HepG2 (cell line): ENCODE data around the gene HOXA13. TPM values are rescaled to one million over a fixed set of nuclear protein-coding genes. Genes with fewer than 3 reads are reported as not detected.

Experiments used
- GATAD1 ChIP-seq: IDR thresholded peaks from 2 replicates; pipeline ENCODE4 v1.6.1; 2016; ENCODE audit warnings: missing genetic modification reagents, missing compliant biosample characterization
- GTF3A ChIP-seq: sonication (generic); formaldehyde crosslinking; conservative IDR thresholded peaks from 2 replicates; pipeline ENCODE4 v1.4.0; 2020; ENCODE audit warnings: mild to moderate bottlenecking, missing genetic modification reagents
- KAT8 ChIP-seq: IDR thresholded peaks from 2 replicates; pipeline ENCODE4 v1.6.1; 2016; ENCODE audit warnings: missing genetic modification reagents, missing compliant biosample characterization
- KDM5B ChIP-seq: sonication (generic); formaldehyde crosslinking; IDR thresholded peaks from 2 replicates; pipeline ENCODE4 v1.4.0; 2020; ENCODE audit warnings: missing genetic modification reagents, mild to moderate bottlenecking, borderline replicate concordance
- MLLT10 ChIP-seq: sonication (generic); formaldehyde crosslinking; IDR thresholded peaks from 2 replicates; pipeline ENCODE4 v1.4.0; 2020; ENCODE audit warnings: missing genetic modification reagents
- MTERF4 ChIP-seq: sonication (generic); formaldehyde crosslinking; IDR thresholded peaks from 2 replicates; pipeline ENCODE4 v1.8.0; 2023; ENCODE audit warnings: mild to moderate bottlenecking, missing genetic modification reagents
- NFKB2 ChIP-seq: sonication (generic); formaldehyde crosslinking; IDR thresholded peaks from 2 replicates; pipeline ENCODE4 v1.4.0; 2020; ENCODE audit warnings: missing genetic modification reagents, borderline replicate concordance
- NRL ChIP-seq: sonication (generic); formaldehyde crosslinking; IDR thresholded peaks from 2 replicates; pipeline ENCODE4 v1.5.0; 2020; ENCODE audit warnings: missing genetic modification reagents, mild to moderate bottlenecking, moderate library complexity, borderline replicate concordance
- PHF21A ChIP-seq: sonication (generic); formaldehyde crosslinking; IDR thresholded peaks from 2 replicates; pipeline ENCODE4 v1.5.0; 2020; ENCODE audit warnings: mild to moderate bottlenecking, missing genetic modification reagents
- POLR2G ChIP-seq: fragments of 200-400 bp; formaldehyde crosslinking; IDR thresholded peaks from 2 replicates; pipeline ENCODE4 v1.6.1; 2018; ENCODE audit warnings: mild to moderate bottlenecking, low read depth, low read length, moderate library complexity
- SRSF1 ChIP-seq: fragments of 200-400 bp; formaldehyde crosslinking; optimal IDR thresholded peaks from 2 replicates; pipeline ENCODE3; 2017; ENCODE audit warnings: mild to moderate bottlenecking, low read depth, low read length, moderate library complexity
- TAF1 ChIP-seq: sonication (generic); formaldehyde crosslinking; IDR thresholded peaks from 2 replicates; pipeline ENCODE4 v1.4.0; 2020; ENCODE audit warnings: missing genetic modification reagents
- TBL1XR1 ChIP-seq: fragments of 150-350 bp; IDR thresholded peaks from 2 replicates; pipeline ENCODE4 v1.6.1; 2014; ENCODE audit warnings: borderline replicate concordance, low read length; ENCODE audit not compliant: partially characterized antibody
- ZC3H13 ChIP-seq: sonication (generic); formaldehyde crosslinking; IDR thresholded peaks from 2 replicates; pipeline ENCODE4 v1.8.1; 2023; ENCODE audit warnings: mild to moderate bottlenecking, missing genetic modification reagents, moderate library complexity
- ZNF205 ChIP-seq: IDR thresholded peaks from 2 replicates; pipeline ENCODE4 v1.6.1; 2018; ENCODE audit warnings: missing biosample characterization, missing genetic modification reagents
- ZNF292 ChIP-seq: sonication (generic); formaldehyde crosslinking; IDR thresholded peaks from 2 replicates; pipeline ENCODE4 v1.8.1; 2022; ENCODE audit warnings: mild to moderate bottlenecking, low read depth, missing genetic modification reagents, borderline replicate concordance
- ZNF33A ChIP-seq: sonication (generic); formaldehyde crosslinking; IDR thresholded peaks from 2 replicates; pipeline ENCODE4 v1.5.1; 2020; ENCODE audit warnings: missing genetic modification reagents, mild to moderate bottlenecking, moderate library complexity, borderline replicate concordance
- ZNF687 ChIP-seq: sonication (generic); formaldehyde crosslinking; IDR thresholded peaks from 2 replicates; pipeline ENCODE4 v1.5.1; 2020; ENCODE audit warnings: mild to moderate bottlenecking, missing genetic modification reagents, moderate library complexity
- ZNF703 ChIP-seq: sonication (generic); formaldehyde crosslinking; IDR thresholded peaks from 2 replicates; pipeline ENCODE4 v1.5.1; 2020; ENCODE audit warnings: missing genetic modification reagents, mild to moderate bottlenecking, moderate library complexity, borderline replicate concordance
- ZNF891 ChIP-seq: sonication (generic); formaldehyde crosslinking; IDR thresholded peaks from 2 replicates; pipeline ENCODE4 v1.5.0; 2020; ENCODE audit warnings: mild to moderate bottlenecking, missing genetic modification reagents
- polyA plus RNA-seq, 8 experiments: library from polyadenylated mRNA; depleted of rRNA in 3 of 8; stranded (reverse) in 7 of 8; unstranded in 1 of 8; fragments of >200 nt; fragmentation: Illumina TruSeq in 4 of 8; extraction: Trizol in 4 of 8; gene quantifications; 2 replicates each; pipeline versions ENCODE4 v1.2.1 to v1.2.3, GENCODE V29; 2011 to 2016; ENCODE audit warnings: low read depth in 4 of 8, missing spikeins in 1 of 8, mixed read lengths in 1 of 8; ENCODE audit not compliant: insufficient read depth in 1 of 8
- total RNA-seq, 5 experiments: library from RNA; depleted of rRNA; stranded (reverse); fragments of >200 nt; fragmentation: Illumina TruSeq; extraction: Trizol; gene quantifications; 2 replicates each; pipeline ENCODE4 v1.2.3, GENCODE V29; 2016; ENCODE audit warnings: low read depth in 1 of 5
- TF ChIP-seq, protein P1 (sequence below), 2 experiments: sonication (generic) in 1 of 2; formaldehyde crosslinking in 1 of 2; IDR thresholded peaks; 2 replicates each; pipeline versions ENCODE4 v1.5.1 to v1.6.1; 2011 to 2020; ENCODE audit warnings: borderline replicate concordance in 1 of 2, low read depth in 1 of 2, low read length in 1 of 2, mild to moderate bottlenecking in 1 of 2, missing genetic modification reagents in 1 of 2, moderate library complexity in 1 of 2

The HOXA13 gene
- total and polyA plus RNA-seq, 2 of the 13 experiments (the other 11 are each of a cell fraction or from before 2014, with no cell fraction given), result 0.01 to 0.04 TPM

GRCh38 chr7:27150568-27151340, 49.1 kb downstream of the HOXA13 start (continued):
- TF ChIP-seq TBL1XR1, result no peak
- TF ChIP-seq POLR2G, result peak; percentile 26; the same call in 1 of the 2 replicates
- peak; percentile 90 for TF ChIP-seq ZNF687 (CRISPR knock-in tag)
- peak; percentile 82; the same call in 1 of the 2 replicates for TF ChIP-seq KDM5B (CRISPR knock-in tag)
- TF ChIP-seq ZNF205 (CRISPR knock-in tag), result no peak
- TF ChIP-seq PHF21A, result peak; percentile 49
- no peak for TF ChIP-seq ZNF33A (CRISPR knock-in tag)
- peak; percentile 15; the same call in 1 of the 2 replicates for TF ChIP-seq NRL
- no peak; the same call in 1 of the 2 replicates for TF ChIP-seq ZNF703 (CRISPR knock-in tag)
- TF ChIP-seq MTERF4 (CRISPR knock-in tag), result peak; percentile 37; the same call in 1 of the 2 replicates
- TF ChIP-seq NFKB2 (CRISPR knock-in tag), result peak; percentile 19; the same call in 1 of the 2 replicates
- TF ChIP-seq SRSF1, result no peak
- 0 out of 2 replicates have a peak, but pooled peaks have one; percentile 22 for TF ChIP-seq KAT8 (CRISPR knock-in tag)
- no peak for TF ChIP-seq ZC3H13 (CRISPR knock-in tag)
- peak; percentile 47; the same call in 1 of the 2 replicates for TF ChIP-seq TAF1
- TF ChIP-seq GTF3A (CRISPR knock-in tag), result no peak
- TF ChIP-seq GATAD1 (CRISPR knock-in tag), result no peak
- TF ChIP-seq ZNF891 (CRISPR knock-in tag), result peak; percentile 40
- TF ChIP-seq MLLT10 (CRISPR knock-in tag), result no peak
- TF ChIP-seq ZNF292, result no peak
- TF ChIP-seq, protein P1, sequence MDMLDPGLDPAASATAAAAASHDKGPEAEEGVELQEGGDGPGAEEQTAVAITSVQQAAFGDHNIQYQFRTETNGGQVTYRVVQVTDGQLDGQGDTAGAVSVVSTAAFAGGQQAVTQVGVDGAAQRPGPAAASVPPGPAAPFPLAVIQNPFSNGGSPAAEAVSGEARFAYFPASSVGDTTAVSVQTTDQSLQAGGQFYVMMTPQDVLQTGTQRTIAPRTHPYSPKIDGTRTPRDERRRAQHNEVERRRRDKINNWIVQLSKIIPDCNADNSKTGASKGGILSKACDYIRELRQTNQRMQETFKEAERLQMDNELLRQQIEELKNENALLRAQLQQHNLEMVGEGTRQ (IDR thresholded peaks at IDR 0.05; ENCODE audit: low read depth, low read length), result no peak
- TF ChIP-seq, protein P1 (CRISPR knock-in tag; IDR thresholded peaks at IDR 0.05; ENCODE audit: borderline replicate concordance), result no peak
